ENCODE measurements around the gene PRPF8.
"Not testable (repeated sequence)": the region's sequence is repeated elsewhere in the genome, so short reads cannot be mapped to it uniquely, and the experiment has no call there.

The PRPF8 gene

DNA sequence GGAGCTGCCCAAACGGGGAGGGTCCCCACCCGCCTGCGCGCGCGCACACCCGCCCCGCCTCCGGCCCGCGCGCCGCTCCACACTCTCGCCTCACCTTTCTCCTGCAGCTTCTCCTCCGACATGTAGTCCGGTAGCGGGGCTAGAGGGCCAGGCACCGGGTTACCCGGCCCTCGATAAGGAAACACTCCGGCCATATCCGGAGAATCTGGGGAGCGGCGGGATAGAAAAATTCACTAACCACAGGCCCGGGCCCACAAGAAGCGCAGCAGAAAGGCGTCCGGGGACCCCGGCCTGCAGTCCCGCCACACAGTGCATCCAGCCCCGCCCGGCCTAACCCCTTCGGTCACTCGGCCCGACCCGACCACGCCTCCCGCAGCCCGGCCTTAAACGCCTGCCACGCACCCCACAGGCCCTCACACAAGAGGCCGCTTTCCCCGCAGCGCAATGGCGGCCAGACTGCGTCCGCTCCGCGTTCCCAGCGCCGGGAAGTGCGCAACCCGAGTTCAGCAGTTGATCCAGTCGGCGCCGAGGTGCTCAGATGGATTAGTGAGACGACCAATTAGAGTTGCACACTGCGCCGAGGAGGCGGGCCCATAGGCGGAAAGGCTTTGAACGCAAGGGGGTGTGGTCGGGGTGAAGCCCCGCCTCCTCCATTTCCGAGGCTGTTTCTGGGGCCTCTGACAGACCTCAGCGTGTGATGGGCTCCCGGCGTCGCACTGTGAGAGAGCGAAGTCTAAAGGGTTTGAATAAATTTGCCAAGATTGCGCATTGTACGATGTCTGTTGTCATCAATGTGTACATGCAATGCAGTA, at the start of gene PRPF8:
Gene PRPF8, minus strand, starts transcription at position 490 of the 812 bp plus-strand sequence. Its CDS starts 296 bp downstream, at position 194.
- peak; percentile 94 to 98 for DNase-seq (ENCODE audit: low read depth in 2 of 2)

DNA sequence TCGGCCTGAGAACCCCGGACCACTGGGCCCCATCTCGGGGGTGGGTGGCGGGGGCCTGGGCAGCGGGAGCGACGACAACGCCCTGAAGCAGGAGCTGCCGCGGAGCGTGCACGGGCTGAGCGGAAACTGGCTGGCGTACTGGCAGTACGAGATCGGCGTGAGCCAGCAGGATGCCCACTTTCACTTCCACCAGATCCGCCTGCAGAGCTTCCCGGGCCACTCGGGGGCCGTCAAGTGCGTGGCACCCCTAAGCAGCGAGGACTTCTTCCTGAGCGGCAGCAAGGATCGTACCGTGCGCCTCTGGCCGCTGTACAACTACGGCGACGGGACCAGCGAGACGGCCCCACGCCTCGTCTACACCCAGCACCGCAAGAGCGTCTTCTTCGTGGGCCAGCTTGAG, 49.1 kb upstream of the PRPF8 start:
- DNase-seq (ENCODE audit: low read depth in 2 of 2) = no peak

DNA sequence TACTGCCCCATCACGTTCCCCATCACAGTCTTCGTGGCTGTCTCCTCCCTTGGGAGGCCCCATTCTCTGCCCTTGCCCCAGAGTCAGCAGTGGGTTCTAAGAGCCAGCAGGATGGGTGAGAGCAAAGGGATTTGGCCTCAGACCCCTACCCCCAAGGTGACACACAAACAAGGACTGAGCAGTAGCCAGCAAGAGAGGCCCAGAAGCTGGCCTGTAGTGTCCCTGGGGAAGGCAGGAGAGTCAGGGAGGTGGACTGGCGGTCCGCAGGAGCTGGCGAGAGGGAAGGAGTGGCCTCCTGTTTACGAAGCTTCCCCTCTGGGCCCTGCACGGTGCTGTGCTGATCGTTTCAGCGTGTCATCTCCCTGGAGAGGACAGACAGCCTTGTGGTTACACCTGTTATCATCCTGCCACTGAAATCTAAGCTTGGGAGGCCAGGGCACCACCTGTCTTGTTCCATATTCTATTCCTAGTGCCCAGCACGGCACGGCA, 48.2 kb upstream of the PRPF8 start:
- DNase-seq (ENCODE audit: low read depth in 2 of 2) = no peak

DNA sequence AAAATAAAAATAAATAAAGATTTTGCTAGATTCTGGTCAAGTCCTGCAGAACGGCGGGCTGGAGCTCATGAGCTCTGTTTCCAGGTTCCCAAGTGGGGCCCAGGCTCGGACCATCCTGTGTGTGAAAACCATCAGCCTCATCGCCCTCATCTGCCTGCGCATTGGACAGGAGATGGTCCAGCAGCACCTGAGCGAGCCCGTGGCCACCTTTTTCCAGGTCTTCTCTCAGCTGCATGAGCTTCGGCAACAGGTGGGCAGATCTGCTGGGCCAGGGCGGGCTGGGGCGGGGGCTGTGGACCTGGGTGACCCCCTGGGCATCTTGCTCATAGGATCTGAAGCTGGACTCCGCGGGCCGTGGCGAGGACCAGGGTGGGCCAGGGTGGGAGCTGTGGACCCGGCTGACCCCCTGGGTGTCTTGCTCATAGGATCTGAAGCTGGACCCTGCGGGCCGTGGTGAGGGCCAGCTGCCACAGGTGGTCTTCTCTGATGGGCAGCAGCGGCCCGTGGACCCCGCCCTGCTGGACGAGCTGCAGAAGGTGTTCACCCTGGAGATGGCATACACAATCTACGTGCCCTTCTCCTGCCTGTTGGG, 47.7 kb upstream of the PRPF8 start:
- no peak for DNase-seq (ENCODE audit: low read depth in 2 of 2)

DNA sequence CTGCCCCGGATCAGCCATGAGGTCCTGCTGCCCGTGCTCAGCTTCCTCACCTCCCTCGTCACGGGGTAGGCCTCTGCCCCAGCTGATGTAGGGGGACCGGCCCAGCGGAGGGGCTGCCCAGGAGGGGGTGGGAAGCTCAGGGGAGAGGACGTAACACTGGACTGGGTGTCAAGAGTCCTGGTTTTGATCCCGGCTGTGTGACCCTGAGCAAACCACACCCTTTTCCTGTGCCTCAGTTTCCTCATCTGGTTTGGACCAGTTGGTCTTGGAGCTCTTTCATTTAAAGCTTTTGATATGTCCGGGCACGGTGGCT, 46.5 kb upstream of the PRPF8 start:
- no peak for DNase-seq (ENCODE audit: low read depth in 2 of 2)

- no peak for DNase-seq (ENCODE audit: low read depth in 2 of 2)
Observed at GRCh38 chr17:1730326-1731193, 45.9 kb upstream of the PRPF8 start.

DNA sequence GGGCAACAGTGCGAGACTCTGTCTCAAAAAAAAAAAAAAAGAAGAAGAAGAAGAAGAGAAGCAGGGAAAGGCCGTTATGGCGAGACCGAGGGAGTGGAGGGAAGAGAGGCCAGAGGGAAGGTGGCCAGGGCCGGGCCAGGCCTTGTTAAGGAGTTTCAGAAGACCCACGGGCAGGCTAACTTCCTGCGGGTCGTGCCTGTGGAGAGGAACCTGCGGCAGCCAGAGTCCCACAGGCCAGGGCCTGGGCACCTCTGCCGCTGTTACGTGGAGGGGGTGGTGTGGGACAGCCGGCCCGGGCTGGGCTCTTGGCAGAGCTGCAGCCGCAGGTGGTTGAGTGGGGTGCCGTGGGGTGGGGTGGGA, 45.3 kb upstream of the PRPF8 start:
- no peak for DNase-seq (ENCODE audit: low read depth in 2 of 2)

- DNase-seq (ENCODE audit: low read depth in 2 of 2) = no peak
Observed at GRCh38 chr17:1727876-1728630, 43.4 kb upstream of the PRPF8 start.

GRCh38 chr17:1727258-1727789, 42.7 kb upstream of the PRPF8 start:
- DNase-seq (ENCODE audit: low read depth in 2 of 2) = no peak

DNA sequence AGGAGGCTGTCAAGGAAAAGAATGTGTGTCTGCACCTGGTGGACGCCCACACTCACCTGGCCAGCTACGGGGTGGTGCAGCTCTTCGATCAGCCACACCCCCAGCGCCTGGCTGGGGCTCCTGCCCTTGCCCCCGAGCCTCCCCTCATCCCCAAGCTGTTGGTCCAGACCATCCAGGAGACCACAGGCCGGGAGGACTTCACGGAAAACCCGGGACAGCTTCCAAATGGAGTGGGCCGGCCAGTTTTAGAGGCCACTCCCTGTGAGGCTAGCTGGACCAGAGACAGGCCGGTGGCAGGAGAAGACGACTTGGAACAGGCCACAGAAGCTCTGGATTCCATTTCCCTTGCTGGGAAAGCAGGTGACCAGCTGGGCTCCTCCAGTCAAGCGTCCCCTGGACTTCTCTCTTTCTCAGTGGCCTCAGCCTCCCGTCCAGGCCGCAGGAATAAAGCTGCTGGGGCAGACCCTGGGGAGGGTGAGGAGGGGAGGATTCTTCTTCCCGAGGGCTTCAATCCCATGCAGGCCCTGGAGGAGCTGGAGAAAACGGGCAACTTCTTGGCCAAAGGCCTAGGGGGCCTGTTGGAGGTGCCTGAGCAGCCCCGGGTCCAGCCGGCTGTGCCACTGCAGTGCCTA, 42.1 kb upstream of the PRPF8 start:
- DNase-seq (ENCODE audit: low read depth in 2 of 2) = no peak

DNA sequence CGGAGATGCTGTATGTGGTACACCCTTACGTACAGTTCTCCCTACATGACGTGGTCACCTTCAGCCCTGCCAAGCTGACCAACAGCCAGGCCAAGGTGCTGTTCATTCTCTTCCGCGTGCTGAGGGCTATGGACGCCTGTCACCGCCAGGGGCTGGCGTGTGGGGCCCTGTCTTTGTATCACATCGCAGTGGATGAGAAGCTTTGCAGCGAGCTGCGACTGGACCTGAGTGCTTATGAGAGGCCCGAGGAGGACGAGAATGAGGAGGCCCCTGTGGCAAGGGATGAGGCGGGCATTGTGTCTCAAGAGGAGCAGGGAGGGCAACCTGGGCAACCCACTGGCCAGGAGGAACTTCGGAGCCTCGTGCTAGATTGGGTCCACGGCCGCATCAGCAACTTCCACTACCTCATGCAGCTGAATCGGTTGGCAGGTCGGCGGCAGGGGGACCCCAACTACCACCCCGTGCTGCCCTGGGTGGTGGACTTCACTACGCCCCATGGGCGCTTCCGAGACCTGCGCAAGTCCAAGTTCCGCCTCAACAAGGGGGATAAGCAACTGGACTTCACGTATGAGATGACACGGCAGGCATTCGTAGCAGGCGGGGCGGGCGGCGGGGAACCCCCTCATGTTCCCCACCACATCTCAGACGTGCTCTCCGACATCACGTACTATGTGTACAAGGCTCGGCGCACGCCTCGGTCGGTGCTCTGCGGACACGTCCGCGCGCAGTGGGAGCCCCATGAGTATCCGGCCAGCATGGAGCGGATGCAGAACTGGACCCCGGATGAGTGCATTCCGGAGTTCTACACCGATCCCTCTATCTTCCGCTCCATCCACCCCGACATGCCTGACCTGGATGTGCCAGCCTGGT, 41.2 kb upstream of the PRPF8 start:
- DNase-seq (ENCODE audit: low read depth in 2 of 2) = no peak

GRCh38 chr17:1724869-1725641, 40.4 kb upstream of the PRPF8 start:
- no peak for DNase-seq (ENCODE audit: low read depth in 2 of 2)

DNA sequence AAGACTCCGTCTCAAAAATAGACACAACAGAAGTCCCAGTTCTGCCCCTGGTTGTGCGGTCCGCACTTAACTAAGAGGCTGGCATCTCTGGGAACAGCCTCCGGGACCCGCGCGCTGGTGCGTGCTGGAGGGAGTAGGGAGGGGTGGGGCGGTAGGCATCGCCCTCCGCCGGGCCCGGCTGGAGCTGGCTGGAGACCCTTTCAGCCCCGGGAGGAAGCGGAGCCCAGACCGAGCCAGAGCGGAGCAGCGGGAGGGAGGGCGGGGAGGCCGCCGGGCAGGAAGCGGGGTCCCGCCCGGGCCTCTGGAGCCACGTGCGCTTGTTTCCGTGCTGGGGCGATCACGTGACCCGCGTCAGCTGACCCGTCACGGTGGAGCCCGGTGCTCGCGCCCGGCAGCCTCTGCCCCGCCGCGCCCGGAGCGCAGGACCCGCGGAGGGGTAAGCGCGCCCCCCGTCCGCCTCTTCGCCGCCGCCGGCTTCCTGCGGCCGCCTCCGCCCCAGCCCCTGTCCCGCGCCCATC, 39.7 kb upstream of the PRPF8 start, which contains the start of gene WDR81:
Gene WDR81, plus strand, starts transcription at position 354 of the 518 bp plus-strand sequence. CDS start 256 bp downstream, outside the sequence.
- peak; percentile 70 to 80 for DNase-seq (ENCODE audit: low read depth in 2 of 2)

DNA sequence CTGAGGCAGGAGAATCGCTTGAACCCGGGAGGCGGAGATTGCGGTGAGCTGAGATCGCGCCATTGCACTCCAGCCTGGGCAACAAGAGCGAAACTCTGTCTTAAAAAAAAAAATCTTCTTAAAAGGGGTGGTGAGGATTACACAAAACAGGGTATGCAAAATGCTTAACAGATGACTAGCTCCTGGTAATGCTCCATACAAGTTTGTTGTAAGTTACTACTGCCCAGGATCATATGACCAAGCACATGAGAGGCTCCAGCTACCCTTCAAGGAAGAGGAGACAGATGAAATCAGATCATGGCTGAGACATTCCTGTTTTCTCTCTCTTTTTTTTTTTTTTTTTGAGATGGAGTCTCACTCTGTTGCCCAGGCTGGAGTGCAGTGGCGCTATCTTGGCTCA, 37.4 kb upstream of the PRPF8 start:
- not testable (repeated sequence) for DNase-seq (ENCODE audit: low read depth in 2 of 2)

DNA sequence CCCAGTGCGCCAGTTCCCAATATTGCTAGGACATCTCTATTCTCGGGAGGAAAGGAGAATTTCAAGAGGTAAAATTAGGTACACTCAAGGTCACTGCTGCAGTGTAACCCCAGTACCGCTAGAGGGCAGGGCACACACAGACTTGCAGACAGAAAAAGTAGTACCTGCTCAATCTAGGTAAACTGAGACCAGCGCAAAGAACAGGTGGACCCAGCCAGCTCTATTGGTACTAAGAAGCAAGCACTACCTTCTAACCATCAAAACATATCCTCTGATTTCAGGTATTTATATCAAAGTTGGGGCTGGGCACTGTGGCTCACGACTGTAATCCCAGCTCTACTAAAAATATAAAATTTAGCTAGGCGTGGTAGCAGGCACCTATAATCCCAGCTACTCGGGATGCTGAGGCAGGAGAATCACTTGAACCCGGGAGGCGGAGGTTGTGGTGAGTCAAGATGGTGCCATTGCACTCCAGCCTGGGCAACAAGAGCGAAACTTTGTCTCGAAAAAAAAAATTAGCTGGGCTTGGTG, 36.3 kb upstream of the PRPF8 start:
- peak in 1 of 2 experiments; percentile 64 for DNase-seq (ENCODE audit: low read depth in 2 of 2)

- no peak for DNase-seq (ENCODE audit: low read depth in 2 of 2)
Observed at GRCh38 chr17:1718362-1719165, 33.9 kb upstream of the PRPF8 start.

DNA sequence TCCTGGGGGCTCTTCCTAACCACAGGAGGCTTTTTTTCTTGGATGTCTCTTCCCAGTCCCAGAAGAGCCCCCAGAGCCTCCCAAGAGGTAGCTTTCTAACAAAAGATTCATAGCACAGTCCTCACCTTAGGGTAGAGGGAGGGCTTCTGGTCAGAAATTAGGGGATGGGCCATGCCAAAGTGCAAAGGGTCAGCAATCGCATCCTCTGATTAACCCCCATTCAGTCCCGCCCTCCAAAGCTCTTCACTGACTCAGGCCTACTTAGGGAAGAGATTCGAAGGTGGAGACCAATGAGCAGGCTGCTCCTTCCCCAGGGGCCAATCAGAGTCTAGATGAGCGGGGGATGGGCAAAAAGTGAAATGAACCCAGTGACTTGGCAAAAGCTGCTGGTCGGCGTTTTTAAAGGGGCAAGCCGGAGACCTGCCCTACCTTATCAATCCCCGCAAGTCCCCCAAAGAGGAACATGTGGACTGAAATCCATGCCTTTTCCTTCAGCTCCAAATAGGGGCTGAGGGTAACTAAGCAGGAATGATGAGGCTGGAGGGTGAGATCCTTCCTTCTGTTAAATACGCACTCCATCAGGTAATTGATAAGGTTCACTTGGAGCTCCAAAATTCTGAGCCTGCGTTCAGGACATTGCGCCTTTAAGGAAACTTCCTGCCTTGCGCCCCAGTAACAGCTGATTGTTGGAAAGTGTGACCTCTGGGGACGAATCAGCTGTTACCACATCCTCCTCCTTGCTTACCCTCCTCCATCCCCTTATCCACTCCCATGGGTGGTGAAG, 32.4 kb upstream of the PRPF8 start:
- peak; percentile 68 to 84 for DNase-seq (ENCODE audit: low read depth in 2 of 2)

Data from stimulated activated CD4-positive, alpha-beta T cell treated with anti-CD3 and anti-CD28 coated beads, Interleukin-12 subunit alpha, Interleukin-12 subunit beta, amount 100 ng/mL, for 24 hours (primary cell).